ENCODE results near the gene WDR86. TPM values are rescaled to one million over a fixed set of nuclear protein-coding genes. Genes with fewer than 3 reads are reported as not detected.
A peak's percentile ranks its signal among the peaks of the same experiment; 100 is the strongest.

The WDR86 gene
- total RNA-seq, 1 donor: 3.9 TPM

DNA sequence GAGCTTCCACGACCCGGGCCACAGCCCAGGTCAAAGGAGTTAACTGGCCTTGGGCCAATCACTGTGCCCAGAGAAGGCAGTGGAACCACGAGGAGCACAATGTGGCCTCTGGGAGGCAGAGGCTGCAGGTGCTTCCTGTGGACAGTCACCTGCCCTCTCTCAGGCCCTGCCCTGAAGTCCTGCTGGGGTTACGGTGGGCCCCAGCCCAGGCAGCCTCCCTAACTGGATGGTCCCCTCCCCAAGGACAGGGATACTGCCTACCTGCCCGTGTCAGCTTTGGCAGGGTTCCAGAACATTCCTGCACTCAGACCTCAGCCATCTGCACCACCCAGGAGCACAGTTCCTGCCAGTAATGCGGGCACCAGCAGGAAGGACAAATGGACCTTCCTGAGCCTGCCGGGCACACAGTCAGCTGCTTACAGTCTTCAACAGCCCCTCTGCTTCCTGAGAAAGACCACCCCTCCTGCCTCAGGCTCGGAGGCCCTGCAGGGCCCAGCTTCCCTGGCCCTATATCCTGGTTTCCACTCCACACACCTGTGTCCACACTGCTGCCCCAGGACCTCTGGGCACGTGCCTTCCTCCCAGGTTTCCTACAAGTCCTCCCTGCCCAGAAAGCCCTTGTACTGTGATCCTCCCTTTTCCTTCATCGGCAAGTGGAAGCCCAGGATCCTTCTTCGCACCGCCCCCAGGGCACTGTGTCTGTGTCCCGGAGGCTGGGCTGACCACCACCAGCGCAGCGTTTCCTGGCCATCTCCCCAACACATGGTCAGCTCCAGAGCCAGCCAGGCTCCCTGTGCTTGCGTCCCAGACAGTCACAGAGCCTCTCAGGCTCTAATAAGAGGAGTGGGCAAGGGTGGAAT, 23.3 kb downstream of the WDR86 start:
- Histone ChIP-seq H3K4me3 (ENCODE audit: low read length) (no peak overlapping the region), H3K27me3 (ENCODE audit: insufficient read depth, low read length) (peaks cover 11% of the 10 kb centered on the region), H3K4me1 (ENCODE audit: insufficient read depth, low read length) (peaks cover 10% of the 10 kb centered on the region), H3K9me3 (ENCODE audit: low read depth, low read length) (no peaks in the 10 kb centered on the region)

DNA sequence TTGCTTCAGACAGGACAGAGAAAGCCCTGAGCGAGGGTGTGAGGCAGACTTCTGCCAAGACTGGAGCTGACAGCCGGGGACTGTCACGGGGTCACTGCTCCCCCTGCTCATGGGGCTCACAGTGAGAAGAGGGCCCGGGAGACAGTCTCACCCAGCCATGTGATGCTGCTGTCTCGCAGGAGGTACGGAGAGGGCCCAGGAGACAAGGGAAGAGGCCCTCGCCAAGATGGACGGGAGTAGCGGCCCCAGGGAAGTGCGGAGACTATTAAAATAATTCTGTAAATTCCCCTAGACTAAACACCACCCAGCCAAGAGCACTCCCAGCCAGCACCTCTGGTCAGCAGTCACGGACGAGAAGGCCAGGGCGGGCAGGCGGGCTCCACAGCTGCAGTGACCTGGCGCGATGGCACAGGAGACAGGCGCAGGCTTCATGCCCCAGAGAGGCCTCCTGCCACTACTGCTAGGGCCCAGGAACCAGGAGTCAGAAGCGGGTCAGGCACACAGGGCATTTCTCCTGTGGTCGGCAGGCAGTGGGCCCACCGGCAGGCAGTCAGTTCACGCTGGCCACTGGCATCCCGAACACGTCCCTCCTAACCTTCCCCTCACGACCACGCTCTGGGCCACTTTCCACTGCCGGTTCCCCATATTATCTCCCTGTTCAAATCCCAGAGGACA, 24.1 kb downstream of the WDR86 start:
- Histone ChIP-seq H3K27me3 (ENCODE audit: insufficient read depth, low read length) (peaks cover 11% of the 10 kb centered on the region), H3K4me3 (ENCODE audit: low read length) (no peak overlapping the region), H3K9me3 (ENCODE audit: low read depth, low read length) (no peaks in the 10 kb centered on the region), H3K4me1 (ENCODE audit: insufficient read depth, low read length) (peaks cover 18% of the 10 kb centered on the region)

DNA sequence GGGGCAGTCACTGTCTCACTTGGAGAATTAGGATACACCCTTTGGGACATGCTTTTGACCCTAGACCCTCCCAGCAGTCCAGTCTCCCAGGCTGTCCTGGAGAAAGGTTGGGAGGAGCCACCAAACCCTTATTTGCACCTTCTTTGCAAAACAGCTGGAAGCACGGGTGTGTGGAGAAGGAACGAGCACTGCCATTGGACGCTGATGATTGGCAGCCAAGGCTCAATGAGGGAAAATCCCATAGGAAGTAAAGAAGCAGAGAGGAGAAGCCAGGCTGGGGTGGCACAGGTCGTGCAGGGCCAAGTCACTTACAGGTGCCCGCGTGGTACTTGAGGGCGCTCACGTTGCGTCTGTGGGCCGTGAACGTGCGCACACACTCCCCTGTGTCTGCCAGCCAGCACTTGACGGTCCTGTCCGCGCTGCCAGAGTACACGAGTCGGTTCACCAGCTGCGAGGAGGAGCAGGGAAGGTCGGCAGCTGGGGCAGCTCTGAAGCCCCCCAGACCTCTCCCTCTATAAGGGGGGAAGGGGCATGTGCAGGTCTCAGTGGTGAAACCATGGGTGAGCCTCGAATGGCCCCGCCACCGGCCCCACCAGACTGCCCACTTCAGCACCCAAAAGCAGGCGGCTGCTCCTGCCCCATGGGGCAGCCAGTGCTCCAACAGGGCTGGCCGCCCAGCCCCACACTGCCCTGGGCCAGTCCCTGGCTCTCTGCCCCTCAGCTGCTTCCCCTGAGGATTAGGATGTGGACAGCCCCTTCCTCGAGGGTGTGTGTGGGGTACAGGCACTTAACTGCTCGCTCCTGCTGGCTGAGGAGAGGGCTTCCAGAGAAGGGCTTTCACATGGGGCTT, 24.8 kb downstream of the WDR86 start:
- Histone ChIP-seq H3K4me1 (ENCODE audit: insufficient read depth, low read length) (peaks cover 24% of the 10 kb centered on the region), H3K4me3 (ENCODE audit: low read length) (no peak overlapping the region), H3K9me3 (ENCODE audit: low read depth, low read length) (no peaks in the 10 kb centered on the region), H3K27me3 (ENCODE audit: insufficient read depth, low read length) (peaks cover 11% of the 10 kb centered on the region)

DNA sequence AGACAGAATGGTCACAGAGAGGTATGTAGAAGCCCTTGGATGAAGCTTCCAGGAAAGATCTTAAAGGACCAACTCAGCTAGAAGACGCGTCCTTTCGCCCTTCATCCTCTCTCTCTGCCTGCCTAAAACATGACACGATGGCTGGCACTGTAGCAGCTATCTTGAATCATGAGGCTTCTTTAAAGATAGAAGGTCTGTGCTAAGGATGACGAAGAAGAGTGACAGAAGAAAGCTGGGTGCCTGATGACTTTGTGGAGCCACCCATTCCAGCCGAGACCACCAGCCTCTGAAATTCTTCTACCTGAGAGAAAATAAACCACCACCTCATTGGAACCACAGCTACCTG, 25.5 kb downstream of the WDR86 start:
- Histone ChIP-seq H3K27me3 (ENCODE audit: insufficient read depth, low read length) (peaks cover 11% of the 10 kb centered on the region), H3K4me3 (ENCODE audit: low read length) (no peak overlapping the region), H3K9me3 (ENCODE audit: low read depth, low read length) (no peaks in the 10 kb centered on the region), H3K4me1 (ENCODE audit: insufficient read depth, low read length) (peaks cover 24% of the 10 kb centered on the region)

DNA sequence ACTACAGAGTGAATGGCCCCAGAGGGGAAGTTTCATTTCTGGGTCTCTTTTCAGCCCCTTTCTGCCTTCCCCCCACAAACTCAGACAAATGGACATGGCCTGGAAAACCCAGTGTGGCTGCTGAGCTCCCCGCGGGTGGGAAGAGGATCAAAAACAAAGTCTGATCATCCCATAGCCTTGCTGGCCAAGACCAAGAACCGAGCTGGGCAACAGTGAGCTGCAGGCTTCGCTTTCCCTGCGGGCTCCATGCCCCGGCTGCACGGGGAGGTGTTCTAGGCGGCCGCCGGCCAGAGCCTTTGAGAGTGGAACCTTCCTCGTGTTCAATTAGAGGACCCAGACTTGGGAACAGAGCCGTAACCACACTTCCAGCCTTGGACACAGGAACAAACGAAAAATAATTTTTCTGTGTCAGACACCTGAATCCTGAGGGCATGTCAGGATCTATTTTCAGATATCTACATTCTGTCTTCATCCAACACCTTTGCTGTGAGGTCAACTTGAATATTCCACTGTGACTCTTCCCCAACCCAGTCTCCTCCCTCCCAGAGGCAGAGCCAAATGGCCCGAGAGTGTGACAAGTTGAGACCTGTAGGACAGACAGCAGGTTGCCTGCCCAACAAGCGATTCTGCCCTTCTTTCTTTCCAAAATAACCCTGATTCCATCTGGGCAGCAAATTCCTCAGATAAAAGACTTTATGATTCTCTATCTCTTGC, 26.0 kb downstream of the WDR86 start:
- peaks cover 11% of the 10 kb centered on the region for H3K27me3 ChIP-seq (ENCODE audit: insufficient read depth, low read length)
- H3K9me3 ChIP-seq (ENCODE audit: low read depth, low read length): no peaks in the 10 kb centered on the region
- peaks cover 24% of the 10 kb centered on the region for H3K4me1 ChIP-seq (ENCODE audit: insufficient read depth, low read length)
- no peak overlapping the region for H3K4me3 ChIP-seq (ENCODE audit: low read length)

DNA sequence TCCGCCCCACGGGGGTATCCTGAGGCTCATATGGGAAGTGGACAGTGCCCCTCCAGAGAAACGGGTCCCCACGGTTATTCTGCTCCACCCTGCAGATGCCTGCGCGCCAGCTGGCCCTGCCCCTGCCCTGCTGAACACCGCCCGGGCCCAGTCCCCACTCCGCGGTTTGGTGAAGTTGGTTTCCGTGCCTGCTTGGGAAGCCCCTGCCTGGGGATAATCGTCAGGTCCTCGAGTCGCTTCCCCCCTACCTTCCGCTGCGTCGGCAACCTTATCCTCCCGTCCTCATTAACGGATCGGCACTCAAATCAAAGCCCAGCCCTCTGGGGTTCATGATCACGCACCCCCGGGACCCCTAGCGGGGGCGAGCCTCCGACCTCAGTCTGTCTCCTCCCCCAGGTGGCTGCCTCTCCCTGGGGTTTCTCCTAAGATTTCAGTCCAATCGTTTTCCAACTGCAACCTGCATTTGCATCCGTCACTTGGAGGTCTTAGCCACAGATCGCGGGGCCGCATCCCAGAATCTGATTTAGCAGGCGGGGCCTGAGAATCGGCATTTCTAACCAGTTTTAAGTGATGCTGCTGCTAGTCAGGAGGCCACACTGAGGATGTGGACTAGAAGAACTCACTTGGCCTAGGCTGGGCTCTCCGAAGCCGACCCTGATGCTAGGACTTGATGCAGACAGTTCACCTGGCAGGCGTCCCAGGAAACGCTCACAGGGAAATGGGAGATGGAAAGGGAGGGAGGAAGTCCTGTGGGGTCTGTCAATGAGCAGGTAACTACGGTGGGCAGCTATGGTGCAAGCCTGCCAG, 27.6 kb downstream of the WDR86 start:
- Histone ChIP-seq H3K4me3 (ENCODE audit: low read length) (no peak overlapping the region), H3K27me3 (ENCODE audit: insufficient read depth, low read length) (peaks cover 11% of the 10 kb centered on the region), H3K9me3 (ENCODE audit: low read depth, low read length) (no peaks in the 10 kb centered on the region), H3K4me1 (ENCODE audit: insufficient read depth, low read length) (peaks cover 24% of the 10 kb centered on the region)

DNA sequence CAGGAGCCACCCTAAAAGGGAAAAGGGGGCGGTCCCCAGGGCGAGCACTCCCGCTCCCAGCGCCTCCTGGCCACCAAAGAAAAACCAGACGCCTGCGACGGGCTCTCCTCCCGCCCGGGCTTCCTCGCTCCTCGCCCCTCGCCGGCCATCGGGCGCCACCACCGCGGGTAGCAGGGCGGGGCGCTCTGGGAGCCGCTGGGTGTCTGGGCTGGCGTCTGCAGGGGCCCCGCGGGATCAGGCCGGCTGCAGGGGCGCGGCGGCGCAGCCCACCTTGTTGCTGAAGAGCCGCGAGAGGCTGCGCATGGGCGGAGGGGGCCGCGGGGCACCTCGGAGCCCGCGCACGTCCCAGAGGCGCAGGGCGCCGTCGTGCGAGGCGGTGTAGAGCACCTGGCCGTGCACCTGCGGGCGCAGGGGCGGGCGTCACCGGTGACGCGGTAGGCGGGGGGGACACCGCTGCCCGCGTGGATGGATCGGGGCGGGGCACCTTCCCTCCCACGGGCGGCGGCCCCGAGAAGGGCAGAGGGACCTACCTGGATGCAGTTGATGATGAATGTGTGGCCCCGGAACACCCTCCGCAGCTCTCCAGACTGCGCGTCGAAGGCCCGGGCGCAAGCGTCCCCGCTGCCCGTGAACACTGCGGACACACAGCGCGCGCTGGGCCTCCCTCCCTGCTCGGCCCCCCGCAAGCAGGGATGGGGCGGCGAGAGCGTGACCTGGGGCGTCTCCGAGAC, 28.3 kb downstream of the WDR86 start:
- peak overlapping the region; percentile 6 for H3K4me3 ChIP-seq (ENCODE audit: low read length)
- peaks cover 11% of the 10 kb centered on the region for H3K27me3 ChIP-seq (ENCODE audit: insufficient read depth, low read length)
- H3K9me3 ChIP-seq (ENCODE audit: low read depth, low read length): no peaks in the 10 kb centered on the region
- H3K4me1 ChIP-seq (ENCODE audit: insufficient read depth, low read length): peaks cover 24% of the 10 kb centered on the region

DNA sequence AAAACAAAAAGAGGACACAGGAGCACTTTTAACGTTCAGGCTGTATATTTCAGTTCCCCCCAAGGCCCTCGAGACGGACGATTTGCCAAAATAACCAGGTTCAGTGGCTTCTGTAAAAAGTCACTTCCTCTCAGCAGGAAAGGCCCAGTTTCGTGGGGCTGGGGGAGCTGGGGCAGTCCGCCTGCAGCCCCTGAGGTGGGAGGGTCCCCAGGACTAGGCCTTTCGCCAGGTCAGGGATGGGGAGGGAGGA, 28.8 kb downstream of the WDR86 start:
- H3K27me3 ChIP-seq (ENCODE audit: insufficient read depth, low read length): peaks cover 11% of the 10 kb centered on the region
- H3K9me3 ChIP-seq (ENCODE audit: low read depth, low read length): no peaks in the 10 kb centered on the region
- H3K4me1 ChIP-seq (ENCODE audit: insufficient read depth, low read length): peaks cover 24% of the 10 kb centered on the region
- H3K4me3 ChIP-seq (ENCODE audit: low read length): peak overlapping the region; percentile 6

DNA sequence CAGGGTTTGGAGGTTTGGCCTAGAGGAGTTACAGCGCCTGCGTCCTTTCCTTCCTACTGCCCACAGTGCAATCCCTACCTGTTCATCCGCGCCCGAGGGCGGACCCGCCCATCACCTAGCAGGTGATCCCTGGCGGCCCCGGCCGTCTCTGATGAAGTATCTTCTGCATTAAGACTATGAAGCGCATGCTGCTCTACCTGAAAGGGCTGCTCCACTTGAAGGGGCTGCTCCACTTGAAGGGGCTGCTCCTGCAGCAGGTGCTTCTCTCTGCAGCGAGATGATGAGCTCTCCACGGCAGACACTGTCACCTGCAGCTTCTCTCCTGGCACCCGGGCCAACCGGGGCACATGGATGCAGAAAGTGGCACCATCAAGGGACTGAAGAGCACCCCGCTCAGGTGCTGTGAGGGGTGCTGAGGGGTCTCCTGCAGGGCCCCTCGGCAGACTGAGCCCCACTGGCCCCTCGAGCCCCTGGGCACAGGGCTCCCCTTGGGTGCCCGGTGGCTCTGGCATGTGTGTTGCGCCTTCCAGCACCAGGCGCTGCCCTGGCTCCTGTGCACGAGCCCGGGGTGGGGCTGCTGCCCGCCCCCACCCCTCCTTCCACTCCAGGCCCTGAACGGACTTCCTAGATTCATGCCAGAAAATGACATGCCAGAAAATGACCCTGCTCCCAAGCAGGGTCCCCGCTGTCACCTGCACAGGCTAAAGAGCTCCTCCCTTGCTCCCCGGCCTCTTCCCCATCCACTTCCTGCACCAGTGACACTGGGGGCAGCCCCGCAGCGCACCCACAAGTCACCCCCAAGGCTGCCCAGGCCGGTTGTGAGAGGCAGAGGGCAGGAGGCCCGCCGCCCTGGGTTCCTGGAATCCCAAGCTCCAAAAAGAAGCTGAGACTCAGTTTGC, 29.4 kb downstream of the WDR86 start:
- Histone ChIP-seq H3K4me1 (ENCODE audit: insufficient read depth, low read length) (peaks cover 24% of the 10 kb centered on the region), H3K9me3 (ENCODE audit: low read depth, low read length) (no peaks in the 10 kb centered on the region), H3K27me3 (ENCODE audit: insufficient read depth, low read length) (peaks cover 11% of the 10 kb centered on the region), H3K4me3 (ENCODE audit: low read length) (no peak overlapping the region)

DNA sequence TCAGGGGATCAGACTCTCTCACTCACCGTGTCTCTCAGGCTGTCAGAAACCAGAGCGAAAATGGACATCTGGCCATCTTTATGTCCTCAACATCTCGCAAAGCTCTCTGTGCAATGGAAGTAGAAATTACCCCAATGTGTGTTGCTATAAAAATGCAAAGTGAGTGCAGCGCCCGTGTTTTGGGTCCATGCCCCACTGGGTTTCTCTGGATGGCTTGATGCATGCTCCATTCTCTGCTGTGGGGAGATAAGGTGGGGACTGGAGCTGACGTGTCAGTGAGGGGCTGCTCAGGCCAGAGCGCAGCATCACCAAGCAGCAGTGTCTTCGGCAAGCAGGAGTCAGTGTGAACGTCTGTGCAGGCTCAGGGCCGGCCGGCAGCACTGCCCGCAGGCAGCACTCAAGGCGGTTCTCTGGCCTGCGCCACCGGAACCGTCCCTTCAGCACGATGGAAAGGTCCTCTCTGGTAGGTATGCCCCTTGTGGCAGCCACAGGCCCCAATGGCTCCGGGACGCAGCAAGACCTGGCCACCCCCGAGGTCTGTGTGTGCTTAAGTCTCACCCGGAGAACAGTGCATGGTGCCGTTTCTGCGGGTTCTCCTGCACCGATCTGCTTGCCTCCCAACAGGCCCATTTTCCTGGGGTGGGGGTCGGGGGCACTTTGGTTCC, 30.2 kb downstream of the WDR86 start:
- Histone ChIP-seq H3K4me1 (ENCODE audit: insufficient read depth, low read length) (peaks cover 24% of the 10 kb centered on the region), H3K4me3 (ENCODE audit: low read length) (no peak overlapping the region), H3K27me3 (ENCODE audit: insufficient read depth, low read length) (peaks cover 11% of the 10 kb centered on the region), H3K9me3 (ENCODE audit: low read depth, low read length) (no peaks in the 10 kb centered on the region)

DNA sequence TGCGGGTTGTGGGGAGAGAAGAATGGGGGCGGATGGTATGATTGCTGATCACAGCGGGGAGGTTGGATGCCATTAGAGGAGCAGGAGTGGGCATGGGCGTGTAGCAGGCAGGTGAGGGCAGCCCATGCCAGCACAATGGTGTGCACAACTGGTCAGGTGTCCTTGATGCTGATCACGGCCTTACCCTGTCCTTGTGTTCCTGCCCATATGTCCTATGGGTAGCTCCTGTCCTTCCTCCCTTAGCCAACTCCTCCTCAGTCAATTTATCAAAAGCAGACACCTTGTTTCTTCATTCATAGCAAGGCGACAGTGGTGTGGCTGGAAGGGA, 30.7 kb downstream of the WDR86 start:
- Histone ChIP-seq H3K4me3 (ENCODE audit: low read length) (no peak overlapping the region), H3K9me3 (ENCODE audit: low read depth, low read length) (no peaks in the 10 kb centered on the region), H3K27me3 (ENCODE audit: insufficient read depth, low read length) (peaks cover 11% of the 10 kb centered on the region), H3K4me1 (ENCODE audit: insufficient read depth, low read length) (peaks cover 24% of the 10 kb centered on the region)

DNA sequence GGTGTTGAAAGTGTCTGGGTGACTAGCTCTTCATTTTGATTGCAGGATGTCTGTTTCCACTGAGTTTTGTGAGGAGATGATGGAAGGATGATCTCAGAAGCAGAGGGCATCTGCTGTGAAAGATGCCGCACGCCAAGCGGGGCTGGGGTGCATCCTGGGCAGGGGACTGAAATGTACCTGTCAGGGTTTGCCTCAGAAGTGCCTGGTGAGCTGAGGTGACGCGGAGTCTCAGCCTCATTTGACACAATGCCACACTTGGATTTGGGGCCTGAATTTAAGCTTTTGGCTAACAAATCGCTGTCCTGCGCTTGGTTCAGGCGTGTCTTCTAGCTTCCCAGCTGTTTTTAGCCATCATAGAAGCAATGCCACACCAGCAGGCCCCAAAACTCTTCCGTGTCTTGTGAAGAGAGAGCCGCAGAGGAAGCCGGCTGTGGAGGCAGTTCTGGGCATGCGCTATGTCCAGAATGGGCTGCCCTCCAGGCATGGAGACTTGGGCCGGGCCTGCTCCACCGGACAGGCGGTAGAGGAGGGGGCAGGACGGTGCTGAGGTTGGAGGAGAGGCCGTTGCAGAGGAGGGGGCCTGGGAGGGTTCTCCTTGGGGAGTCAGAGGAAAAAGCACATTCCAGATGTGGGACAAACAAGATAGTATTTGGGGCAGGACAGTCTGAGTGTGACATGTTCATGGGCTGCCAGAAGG, 31.2 kb downstream of the WDR86 start:
- Histone ChIP-seq H3K4me3 (ENCODE audit: low read length) (no peak overlapping the region), H3K27me3 (ENCODE audit: insufficient read depth, low read length) (peaks cover 11% of the 10 kb centered on the region), H3K9me3 (ENCODE audit: low read depth, low read length) (no peaks in the 10 kb centered on the region)

More for the DNA sequence above, 31.2 kb downstream of the WDR86 start:
- H3K4me1 ChIP-seq (ENCODE audit: insufficient read depth, low read length): peaks cover 24% of the 10 kb centered on the region

All from mononuclear cell (primary cell).